ENCODE data around the gene AK8. TPM values are rescaled to one million over a fixed set of nuclear protein-coding genes. Genes with fewer than 3 reads are reported as not detected.

AK8 gene
- total and polyA plus RNA-seq, 9 of the 15 experiments (the other 6 are each of a cell fraction or from before 2014, with no cell fraction given) = 0.06 to 0.37 TPM; not detected in 7

GRCh38 chr9:132826621-132827365 lies 51.3 kb downstream of the AK8 start:
- H3K27me3 ChIP-seq (ENCODE audit: control insufficient read depth in 2 of 2, insufficient read depth in 2 of 2, low read length in 2 of 2) = peaks cover 73 to 75% of the 10 kb centered on the region in 2 experiments
- ChIA-PET POLR2A (interaction anchor here (0.8 to 1.4 kb wide), 2 partner anchors 9 to 25 kb away, joined by 3 read pairs; no protein-coding TSS in a partner anchor), CTCF (ENCODE audit: low intra/inter-chr PET ratio) (no interaction called here)
- intact Hi-C loops (cut with micrococcal nuclease) (no loop called here), in situ Hi-C loops (cut with MboI) (no loop called here)
- DNase-seq (ENCODE audit: extremely low read depth in 1 of 4, low spot score in 3 of 4) (no peak), FAIRE-seq (no peak), ATAC-seq (no peak; the same call in 1 of the 3 replicates)
- no peak for TF ChIP-seq TAF1 (IDR thresholded peaks at IDR 0.05; ENCODE audit: control insufficient read depth, extremely low read depth, insufficient read depth, low read length, severe bottlenecking)
- TF ChIP-seq ZNF282 (CRISPR knock-in tag; IDR thresholded peaks at IDR 0.05) = no peak
- no peak overlapping the region for H3K4me2 ChIP-seq (ENCODE audit: insufficient read depth, low read length)
- no peaks in the 10 kb centered on the region for H3K36me3 ChIP-seq (ENCODE audit: control insufficient read depth, insufficient read depth, low read length)
- no peaks in the 10 kb centered on the region for H3K9me3 ChIP-seq (replicated peaks; ENCODE audit: control insufficient read depth, insufficient read depth, low read depth, low read length)
- no peak overlapping the region for H2AFZ ChIP-seq (ENCODE audit: low read depth, low read length)
- H3K4me1 ChIP-seq (replicated peaks in 1 of 2; ENCODE audit: control insufficient read depth in 2 of 2, insufficient read depth in 2 of 2, low read length in 2 of 2) = no peaks in the 10 kb centered on the region; a peak in 1 of 5 replicates
- H4K20me1 ChIP-seq (replicated peaks; ENCODE audit: control insufficient read depth, insufficient read depth, low read length) = peaks cover 6% of the 10 kb centered on the region; the same call in 1 of the 2 replicates
- no TSS peak for BruUV-seq (replicated peaks)
- no peaks in the 10 kb centered on the region for H3K79me2 ChIP-seq (ENCODE audit: control insufficient read depth, insufficient read depth, low read length)
- H3K27ac ChIP-seq (ENCODE audit: extremely low read depth, low read depth, low read length) = no peak overlapping the region
- no peaks in the 10 kb centered on the region for H3K9me1 ChIP-seq (ENCODE audit: control insufficient read depth, insufficient read depth, low read length)
- no peak overlapping the region for H3K4me3 ChIP-seq
- WGBS (ENCODE audit: insufficient coverage, low coverage, missing lambda C conversion rate) = 0% methylated on average over 13 of the region's 13 CpGs
- no peak overlapping the region for H3K9ac ChIP-seq (ENCODE audit: insufficient read depth in 1 of 2, low read depth in 2 of 2, low read length in 2 of 2)

- intact Hi-C loops (cut with micrococcal nuclease) = no loop called here
- H3K79me2 ChIP-seq (ENCODE audit: control insufficient read depth, insufficient read depth, low read length) = no peaks in the 10 kb centered on the region
- H3K9me1 ChIP-seq (ENCODE audit: control insufficient read depth, insufficient read depth, low read length) = no peaks in the 10 kb centered on the region
- peaks cover 66 to 69% of the 10 kb centered on the region in 2 experiments for H3K27me3 ChIP-seq (ENCODE audit: control insufficient read depth in 2 of 2, insufficient read depth in 2 of 2, low read length in 2 of 2)
- TF ChIP-seq JUND (IDR thresholded peaks at IDR 0.05; ENCODE audit: borderline replicate concordance, low read depth, low read length) (no peak), JUND (tag; IDR thresholded peaks at IDR 0.05; ENCODE audit: borderline replicate concordance, low read depth, low read length) (no peak), SNIP1 (IDR thresholded peaks at IDR 0.05; ENCODE audit: low read depth) (no peak), TCF7 (IDR thresholded peaks at IDR 0.05; ENCODE audit: borderline replicate concordance) (no peak), CBX3 (IDR thresholded peaks at IDR 0.05; ENCODE audit: borderline replicate concordance in 1 of 2, low read length in 2 of 2) (no peak)
- H2AFZ ChIP-seq (ENCODE audit: low read depth, low read length) = no peak overlapping the region
- WGBS (ENCODE audit: insufficient coverage, low coverage, missing lambda C conversion rate) = 0% methylated on average over 12 of the region's 12 CpGs
- H3K4me3 ChIP-seq = no peak overlapping the region
- CTCF ChIA-PET (ENCODE audit: low intra/inter-chr PET ratio) = no interaction called here
- no peak overlapping the region for H3K4me2 ChIP-seq (ENCODE audit: insufficient read depth, low read length)
- ATAC-seq (no peak), DNase-seq (ENCODE audit: extremely low read depth in 1 of 4, low spot score in 3 of 4) (no peak), FAIRE-seq (no peak)
- H4K20me1 ChIP-seq (replicated peaks; ENCODE audit: control insufficient read depth, insufficient read depth, low read length) = peaks cover 6% of the 10 kb centered on the region; the same call in 1 of the 2 replicates
- in situ Hi-C loops (cut with MboI) = no loop called here
- BruUV-seq (replicated peaks) = no TSS peak
- no peak overlapping the region for H3K27ac ChIP-seq (ENCODE audit: extremely low read depth, low read depth, low read length)
- no peak overlapping the region for H3K9ac ChIP-seq (ENCODE audit: insufficient read depth in 1 of 2, low read depth in 2 of 2, low read length in 2 of 2)
- POLR2A ChIA-PET = interaction anchor here (1.4 kb wide), 1 partner anchor 8 kb away, joined by 3 read pairs; no protein-coding TSS in a partner anchor
- H3K9me3 ChIP-seq (replicated peaks; ENCODE audit: control insufficient read depth, insufficient read depth, low read depth, low read length) = no peaks in the 10 kb centered on the region
- H3K4me1 ChIP-seq (replicated peaks in 1 of 2; ENCODE audit: control insufficient read depth in 2 of 2, insufficient read depth in 2 of 2, low read length in 2 of 2) = no peaks in the 10 kb centered on the region; a peak in 1 of 5 replicates
- no peaks in the 10 kb centered on the region for H3K36me3 ChIP-seq (ENCODE audit: control insufficient read depth, insufficient read depth, low read length)
Measured at GRCh38 chr9:132826131-132826530, 52.0 kb downstream of the AK8 start.

All from K562 (cell line).